COLO829 (cell line): ENCODE results near the gene SLC9A5.
A peak's percentile ranks its signal among the peaks of the same experiment; 100 is the strongest.

Experiments used
- DNase-seq: peaks from one replicate; pipeline ENCODE4 v3.0.0; 2012; ENCODE audit warnings: low spot score

SLC9A5 gene

GRCh38 chr16:67213197-67214019, 35.4 kb upstream of the SLC9A5 start:
- DNase-seq: no peak

GRCh38 chr16:67215706-67216105, 33.1 kb upstream of the SLC9A5 start:
- DNase-seq: no peak

DNA sequence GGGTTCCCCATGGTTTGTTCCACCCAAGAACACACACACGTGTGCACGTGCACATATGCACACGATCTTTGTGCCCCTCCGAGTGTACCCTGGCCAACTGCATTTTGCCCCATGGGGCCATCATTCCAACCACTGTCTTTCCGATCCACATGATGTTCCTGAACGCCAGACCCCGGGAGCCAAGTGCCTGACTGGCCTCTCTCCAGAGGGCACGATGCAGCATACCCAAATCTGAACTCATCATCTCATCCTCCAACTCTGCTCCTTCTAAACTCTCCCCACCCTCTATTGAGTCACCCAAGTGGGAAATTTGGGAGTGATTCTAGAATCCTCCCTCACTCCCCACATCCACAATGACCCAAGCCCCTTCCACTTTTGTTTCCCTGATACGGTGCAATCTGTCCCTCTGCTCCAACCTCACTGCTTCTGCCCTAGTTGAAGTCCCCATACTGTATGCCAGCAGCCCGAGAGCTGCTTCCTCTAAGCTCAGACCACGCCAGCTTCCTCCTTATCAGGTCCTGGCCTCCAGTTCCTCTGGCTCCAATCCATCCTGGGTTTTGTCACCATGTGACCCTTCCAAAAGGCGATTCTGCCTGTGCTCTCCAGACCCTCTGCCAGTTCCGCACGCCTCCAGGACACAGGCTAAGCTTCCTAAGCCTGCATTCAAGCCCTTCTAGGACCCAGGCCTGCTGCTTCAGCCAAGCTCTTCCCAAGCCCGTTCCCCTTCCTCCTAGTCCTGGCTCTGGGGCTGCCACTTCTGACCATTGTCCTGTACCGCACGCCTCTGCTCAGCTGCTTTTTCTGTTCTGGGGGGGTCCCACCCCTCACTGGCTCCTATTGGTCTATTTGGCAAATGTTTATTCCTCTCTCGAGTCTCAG, 31.9 kb upstream of the SLC9A5 start:
- DNase-seq: no peak

GRCh38 chr16:67223992-67224391, 24.8 kb upstream of the SLC9A5 start:
- DNase-seq: no peak

- DNase-seq: no peak
Measured at GRCh38 chr16:67226295-67226803, 22.4 kb upstream of the SLC9A5 start.

DNA sequence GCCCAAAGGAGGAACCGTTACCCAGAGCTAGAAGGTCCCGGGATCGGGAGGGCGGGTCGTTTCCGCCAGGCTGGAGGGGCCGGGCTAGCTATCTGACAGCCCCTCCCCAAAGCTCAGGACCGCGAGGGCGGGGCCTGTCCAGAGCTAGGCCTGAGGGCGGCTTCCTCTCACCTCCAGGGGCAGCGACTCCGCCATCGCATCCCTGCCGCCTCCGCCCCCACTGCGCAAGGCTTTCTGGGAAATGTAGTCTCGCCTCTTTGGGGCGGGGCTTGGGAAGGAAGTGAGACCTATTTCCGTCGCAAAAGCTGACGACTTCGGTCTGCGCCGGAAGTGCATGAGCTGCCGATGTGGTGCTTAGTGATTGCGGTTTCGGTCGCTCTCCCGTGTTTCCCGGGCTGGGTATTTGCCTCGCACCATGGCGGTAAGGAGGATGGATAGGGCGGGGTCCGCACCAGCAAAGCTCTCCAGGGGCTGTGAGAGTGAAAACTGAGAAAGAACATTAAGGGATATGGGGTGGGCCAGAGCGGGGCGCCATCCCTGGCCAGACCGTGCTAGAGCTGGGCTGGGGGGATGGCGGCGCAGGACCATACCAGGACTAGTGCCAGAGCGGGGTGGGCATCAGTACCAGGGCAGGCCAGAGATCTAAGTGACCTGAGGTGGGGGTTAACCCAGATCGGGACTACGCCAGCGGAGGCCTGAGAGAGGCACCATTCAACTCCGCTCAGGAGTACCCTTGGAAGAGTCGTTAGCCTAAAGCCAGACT, 21.8 kb upstream of the SLC9A5 start, which contains the start of gene TMEM208:
Gene TMEM208, plus strand, starts transcription at position 327 of the 763 bp plus-strand sequence. Its CDS starts 89 bp downstream, at position 416.
- DNase-seq: peak; percentile 90

- DNase-seq: no peak
Measured at GRCh38 chr16:67227567-67227921, 21.2 kb upstream of the SLC9A5 start.

DNA sequence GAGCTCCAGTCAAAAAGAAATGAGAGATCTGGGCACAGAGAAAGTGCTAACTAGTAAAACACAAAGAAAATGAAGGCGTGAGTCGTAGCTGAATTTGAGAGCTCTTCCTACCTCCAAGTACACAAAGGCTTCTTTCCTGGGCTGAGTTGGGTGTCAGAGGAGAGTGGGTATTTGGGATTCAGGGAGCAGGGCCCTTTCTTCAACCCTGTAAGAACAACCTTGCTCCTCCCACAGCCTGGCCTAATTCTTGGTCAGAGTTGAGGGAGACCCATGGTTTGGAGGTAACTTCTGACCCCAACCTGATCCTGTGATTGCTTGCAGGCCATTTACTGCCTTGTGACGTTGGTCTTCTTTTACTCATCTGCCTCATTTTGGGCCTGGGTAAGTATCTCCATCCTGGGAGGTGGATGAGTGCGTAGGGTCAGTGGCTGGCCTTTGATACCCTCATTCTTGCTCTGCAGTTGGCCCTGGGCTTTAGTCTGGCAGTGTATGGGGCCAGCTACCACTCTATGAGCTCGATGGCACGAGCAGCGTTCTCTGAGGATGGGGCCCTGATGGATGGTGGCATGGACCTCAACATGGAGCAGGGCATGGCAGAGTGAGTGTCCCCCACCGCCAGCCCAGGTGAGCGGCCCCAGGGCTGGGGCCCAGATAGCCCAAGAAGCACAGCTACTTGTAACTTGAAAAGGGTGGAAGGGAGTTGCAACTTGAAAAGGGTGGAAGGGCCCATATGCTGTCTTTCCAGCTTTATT, 20.6 kb upstream of the SLC9A5 start:
- no peak for DNase-seq

GRCh38 chr16:67228905-67229304, 19.9 kb upstream of the SLC9A5 start:
- no peak for DNase-seq

DNA sequence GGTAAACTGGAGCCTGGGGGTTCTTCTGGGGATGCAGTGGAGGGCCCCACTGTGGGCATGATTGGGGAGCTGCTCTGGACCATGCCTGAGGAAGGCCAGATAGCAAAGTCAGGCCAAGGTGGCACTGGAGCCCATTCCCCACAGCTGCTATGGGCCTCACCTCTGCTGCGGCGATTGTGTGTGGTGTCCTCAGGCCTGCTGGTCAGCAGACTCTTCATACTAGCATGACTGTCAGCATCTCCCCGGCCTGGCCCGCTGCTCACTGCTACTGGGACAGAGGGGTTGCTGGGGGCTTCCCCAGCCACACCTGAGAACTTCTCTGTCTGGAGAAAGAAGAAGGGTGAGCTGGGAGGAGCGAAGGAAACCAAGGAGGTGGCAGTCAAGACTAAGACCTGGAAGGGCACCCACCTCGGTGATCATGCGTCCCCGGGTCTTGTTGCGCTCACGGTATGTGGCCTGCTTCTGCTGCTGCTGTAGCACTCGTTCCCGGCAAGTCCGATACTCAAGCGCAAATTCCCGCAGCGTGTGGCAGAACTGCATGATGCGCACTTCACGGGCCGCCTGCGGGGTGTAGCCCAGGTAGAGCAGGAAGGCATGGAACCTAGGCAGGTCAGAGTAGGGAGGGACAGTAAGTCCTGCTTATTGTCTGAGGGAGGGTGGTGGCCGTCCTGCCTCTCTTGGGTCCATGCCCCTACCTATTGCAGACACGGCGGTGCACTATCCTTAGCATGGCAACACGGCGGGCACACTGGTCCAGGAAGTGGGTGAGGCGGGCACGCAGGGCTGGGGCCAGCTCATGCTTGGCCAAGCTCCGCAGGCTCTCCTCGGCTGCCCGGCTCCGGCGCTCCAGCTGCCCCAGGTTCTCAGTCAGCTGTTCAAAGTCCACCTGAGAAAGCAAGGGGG, 18.6 kb upstream of the SLC9A5 start:
- DNase-seq: no peak

DNA sequence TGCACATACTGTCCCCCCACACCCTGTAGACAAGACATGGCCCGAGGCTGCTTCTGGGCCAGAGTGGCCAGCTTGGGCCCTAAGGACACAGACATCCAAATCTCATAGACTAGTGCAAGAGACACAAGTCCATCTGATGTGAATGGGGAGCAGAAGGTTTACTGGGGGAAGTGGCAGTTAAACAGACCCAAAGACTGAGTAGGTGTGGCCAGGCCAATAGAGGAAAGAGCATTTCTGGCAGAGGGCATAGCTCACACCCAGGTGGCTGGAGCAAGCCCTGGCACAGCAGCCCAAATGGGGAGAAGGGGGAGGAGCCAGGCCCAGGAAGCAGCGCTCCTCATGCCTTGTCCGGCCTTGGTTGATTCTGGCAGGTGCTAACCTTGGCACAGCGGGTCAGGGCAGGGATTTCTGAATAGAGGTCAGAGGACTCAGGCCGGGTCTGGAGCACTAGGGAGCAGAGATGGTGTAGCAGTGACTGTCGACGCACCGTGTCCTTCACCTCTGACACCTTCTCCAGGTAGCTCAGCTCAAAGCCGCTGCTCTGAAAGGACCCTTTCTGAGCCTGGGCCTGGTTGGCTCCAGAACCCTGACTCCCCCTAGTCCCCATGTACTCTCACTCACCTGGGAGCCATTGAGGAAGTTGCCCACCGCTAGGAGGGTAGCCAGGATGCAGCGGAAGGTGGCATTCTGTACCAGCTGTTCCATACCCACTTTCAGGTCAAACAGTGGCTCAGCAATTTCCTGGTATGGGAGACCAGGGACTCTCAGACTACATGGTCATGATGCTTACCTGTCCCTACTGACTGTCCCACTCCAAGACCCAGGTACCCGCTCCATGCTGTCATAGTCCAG, 17.7 kb upstream of the SLC9A5 start:
- DNase-seq: no peak

DNA sequence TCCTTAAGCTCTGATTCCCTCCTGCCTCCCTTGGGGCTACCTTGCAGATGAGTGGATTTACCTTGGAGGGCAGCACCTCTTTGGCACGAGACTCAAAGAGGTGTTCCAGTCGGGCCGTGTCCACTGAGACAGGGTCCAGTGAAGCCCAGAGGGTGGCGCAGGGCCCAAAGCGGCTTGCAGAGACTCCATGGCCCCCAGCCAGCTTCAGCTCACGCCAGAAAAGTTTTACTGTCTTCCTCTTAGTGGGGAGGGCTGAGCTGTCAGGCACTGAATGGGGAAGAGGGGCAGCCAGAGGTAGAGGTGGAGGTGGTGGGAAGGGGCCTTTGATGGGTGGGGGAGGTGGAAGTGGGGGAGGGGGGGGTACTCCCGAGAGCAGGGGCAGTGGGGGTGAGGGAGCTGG, 15.2 kb upstream of the SLC9A5 start:
- no peak for DNase-seq

- no peak for DNase-seq
Measured at GRCh38 chr16:67234180-67234597, 14.6 kb upstream of the SLC9A5 start.

DNA sequence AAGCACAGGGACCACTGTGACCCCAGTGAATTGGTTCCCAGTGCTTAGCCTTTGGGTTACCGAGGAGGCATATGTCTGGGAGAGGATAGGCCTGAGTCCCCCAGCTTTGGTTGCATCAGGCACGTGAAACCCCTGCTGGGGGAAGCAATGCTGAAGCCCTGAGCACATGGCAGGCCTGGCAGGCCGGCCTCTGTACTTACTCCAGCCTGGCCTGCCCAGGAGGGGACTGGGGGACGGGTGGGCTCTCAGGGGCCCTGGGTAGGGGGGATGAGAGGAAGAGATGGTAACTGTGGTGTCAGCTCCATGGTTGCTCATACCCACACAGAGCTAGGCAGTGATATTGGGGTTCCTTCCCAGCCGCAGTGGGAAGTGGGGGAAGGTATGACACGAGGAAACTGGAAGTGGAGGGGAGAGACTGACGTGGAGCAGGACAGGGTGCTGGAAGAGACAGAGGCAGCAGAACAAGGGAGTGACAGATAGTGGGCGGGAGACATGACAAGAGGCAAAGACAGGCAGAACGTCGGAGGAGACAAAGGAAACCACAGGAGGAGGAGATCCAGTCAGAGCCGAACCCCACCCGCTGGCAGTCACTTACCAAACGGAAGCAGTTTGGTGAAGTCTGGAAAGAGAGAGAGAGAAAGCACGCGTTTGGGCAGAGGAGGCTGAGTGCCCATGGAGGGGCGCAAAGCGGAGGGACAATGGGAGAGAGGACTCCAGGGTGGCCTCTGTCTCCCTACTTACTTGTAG, 12.8 kb upstream of the SLC9A5 start:
- no peak for DNase-seq

- DNase-seq: peak; percentile 69
Measured at GRCh38 chr16:67236563-67237395, 12.0 kb upstream of the SLC9A5 start.

DNA sequence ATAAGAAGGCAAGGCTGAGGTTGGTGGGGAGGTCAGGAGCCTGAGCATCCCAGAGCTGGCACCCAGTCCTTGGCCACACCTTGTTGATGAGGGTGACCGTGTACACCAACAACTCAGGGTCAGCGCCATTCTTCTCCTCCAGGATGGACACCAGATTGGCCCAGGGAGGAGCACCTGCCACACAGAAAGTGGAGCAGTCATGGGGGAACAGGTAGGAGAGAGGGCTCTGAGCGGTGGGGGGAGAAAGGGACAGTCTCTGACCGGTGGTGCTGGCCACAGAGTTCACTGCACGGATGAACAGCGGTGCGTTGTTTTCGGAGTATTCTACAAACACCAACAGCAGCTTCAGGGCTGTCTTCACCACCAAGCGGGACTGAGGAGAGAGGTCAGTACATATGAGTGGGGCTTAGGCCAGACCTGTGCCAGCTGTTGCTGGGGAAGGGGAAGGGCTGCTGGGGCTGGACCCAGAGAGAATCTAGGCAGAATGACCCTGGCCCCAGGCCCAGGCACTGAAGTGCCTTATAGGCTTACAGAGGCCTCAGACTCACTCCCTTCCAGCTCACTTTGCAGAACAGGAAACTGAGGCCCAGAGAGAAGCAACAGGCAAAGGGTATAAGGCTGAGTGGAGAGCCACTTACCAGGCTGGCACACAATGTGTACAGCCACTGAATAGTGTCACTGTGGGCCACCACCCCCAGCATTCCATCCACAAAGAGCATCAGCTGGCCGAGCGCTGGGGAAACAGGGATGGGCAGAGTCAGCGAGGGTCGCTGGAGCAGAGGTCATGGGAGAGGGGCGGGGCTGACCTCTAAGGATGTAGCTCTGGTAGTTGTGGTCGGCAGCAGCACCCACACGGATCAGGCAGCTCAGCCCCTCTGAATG, 11.1 kb upstream of the SLC9A5 start:
- DNase-seq: no peak

- DNase-seq: no peak
Measured at GRCh38 chr16:67238278-67238575, 10.6 kb upstream of the SLC9A5 start.
